ENCODE measurements around the gene SLC18B1.

SLC18B1 gene

GRCh38 chr6:132768051-132768517, 30.4 kb downstream of the SLC18B1 start:
- Histone ChIP-seq H3K4me3 (ENCODE audit: insufficient read depth, low read depth, low read length) (peak overlapping the region; percentile 43), H3K27ac (ENCODE audit: insufficient read depth, low read depth, low read length, poor library complexity, severe bottlenecking) (no peak overlapping the region), H3K9me3 (ENCODE audit: control insufficient read depth, low read length) (no peaks in the 10 kb centered on the region), H3K27me3 (ENCODE audit: control insufficient read depth, insufficient read depth, low read length, poor library complexity, severe bottlenecking) (no peaks in the 10 kb centered on the region), H3K36me3 (ENCODE audit: control insufficient read depth, insufficient read depth, low read length) (no peaks in the 10 kb centered on the region), H3K4me1 (ENCODE audit: control insufficient read depth, insufficient read depth, low read length) (no peaks in the 10 kb centered on the region)
- WGBS, 2 experiments: 8 to 11% methylated on average over 6 of the region's 6 CpGs

GRCh38 chr6:132765560-132765959, 32.9 kb downstream of the SLC18B1 start:
- H3K4me3 ChIP-seq (ENCODE audit: insufficient read depth, low read depth, low read length): no peak overlapping the region
- no peaks in the 10 kb centered on the region for H3K36me3 ChIP-seq (ENCODE audit: control insufficient read depth, insufficient read depth, low read length)

GRCh38 chr6:132764370-132764769, 34.1 kb downstream of the SLC18B1 start:
- Histone ChIP-seq H3K4me1 (ENCODE audit: control insufficient read depth, insufficient read depth, low read length) (no peaks in the 10 kb centered on the region), H3K27ac (ENCODE audit: insufficient read depth, low read depth, low read length, poor library complexity, severe bottlenecking) (no peak overlapping the region), H3K36me3 (ENCODE audit: control insufficient read depth, insufficient read depth, low read length) (no peaks in the 10 kb centered on the region), H3K27me3 (ENCODE audit: control insufficient read depth, insufficient read depth, low read length, poor library complexity, severe bottlenecking) (no peaks in the 10 kb centered on the region), H3K4me3 (ENCODE audit: insufficient read depth, low read depth, low read length) (no peak overlapping the region), H3K9me3 (ENCODE audit: control insufficient read depth, low read length) (no peaks in the 10 kb centered on the region)

More at GRCh38 chr6:132765560-132765959, 32.9 kb downstream of the SLC18B1 start:
- Histone ChIP-seq H3K27ac (ENCODE audit: insufficient read depth, low read depth, low read length, poor library complexity, severe bottlenecking) (no peak overlapping the region), H3K9me3 (ENCODE audit: control insufficient read depth, low read length) (no peaks in the 10 kb centered on the region), H3K4me1 (ENCODE audit: control insufficient read depth, insufficient read depth, low read length) (no peaks in the 10 kb centered on the region), H3K27me3 (ENCODE audit: control insufficient read depth, insufficient read depth, low read length, poor library complexity, severe bottlenecking) (no peaks in the 10 kb centered on the region)
- 100% methylated on average over 1 of the region's 1 CpG; no CpG with 5 or more reads in 1 of the 2 experiments for WGBS, 2 experiments

- H3K4me1 ChIP-seq (ENCODE audit: control insufficient read depth, insufficient read depth, low read length): no peaks in the 10 kb centered on the region
- H3K4me3 ChIP-seq (ENCODE audit: insufficient read depth, low read depth, low read length): no peak overlapping the region
- H3K27me3 ChIP-seq (ENCODE audit: control insufficient read depth, insufficient read depth, low read length, poor library complexity, severe bottlenecking): no peaks in the 10 kb centered on the region
- no peaks in the 10 kb centered on the region for H3K36me3 ChIP-seq (ENCODE audit: control insufficient read depth, insufficient read depth, low read length)
- WGBS, 2 experiments: 91 to 92% methylated on average over 2 of the region's 2 CpGs
- no peak overlapping the region for H3K27ac ChIP-seq (ENCODE audit: insufficient read depth, low read depth, low read length, poor library complexity, severe bottlenecking)
- H3K9me3 ChIP-seq (ENCODE audit: control insufficient read depth, low read length): no peaks in the 10 kb centered on the region
Measured at GRCh38 chr6:132763269-132763668, 35.2 kb downstream of the SLC18B1 start.

GRCh38 chr6:132760256-132760655, 38.2 kb downstream of the SLC18B1 start:
- Histone ChIP-seq H3K27me3 (ENCODE audit: control insufficient read depth, insufficient read depth, low read length, poor library complexity, severe bottlenecking) (no peaks in the 10 kb centered on the region), H3K4me1 (ENCODE audit: control insufficient read depth, insufficient read depth, low read length) (no peaks in the 10 kb centered on the region), H3K9me3 (ENCODE audit: control insufficient read depth, low read length) (no peaks in the 10 kb centered on the region), H3K4me3 (ENCODE audit: insufficient read depth, low read depth, low read length) (no peak overlapping the region), H3K27ac (ENCODE audit: insufficient read depth, low read depth, low read length, poor library complexity, severe bottlenecking) (no peak overlapping the region), H3K36me3 (ENCODE audit: control insufficient read depth, insufficient read depth, low read length) (no peaks in the 10 kb centered on the region)
- 80 to 93% methylated on average over 3 of the region's 3 CpGs for WGBS, 2 experiments

GRCh38 chr6:132758689-132759088, 39.7 kb downstream of the SLC18B1 start:
- WGBS, 2 experiments: 94 to 100% methylated on average over 2 of the region's 2 CpGs
- Histone ChIP-seq H3K36me3 (ENCODE audit: control insufficient read depth, insufficient read depth, low read length) (no peaks in the 10 kb centered on the region), H3K4me3 (ENCODE audit: insufficient read depth, low read depth, low read length) (no peak overlapping the region), H3K9me3 (ENCODE audit: control insufficient read depth, low read length) (no peaks in the 10 kb centered on the region), H3K27me3 (ENCODE audit: control insufficient read depth, insufficient read depth, low read length, poor library complexity, severe bottlenecking) (no peaks in the 10 kb centered on the region), H3K27ac (ENCODE audit: insufficient read depth, low read depth, low read length, poor library complexity, severe bottlenecking) (no peak overlapping the region), H3K4me1 (ENCODE audit: control insufficient read depth, insufficient read depth, low read length) (no peaks in the 10 kb centered on the region)

GRCh38 chr6:132752255-132752654, 46.2 kb downstream of the SLC18B1 start:
- Histone ChIP-seq H3K27me3 (ENCODE audit: control insufficient read depth, insufficient read depth, low read length, poor library complexity, severe bottlenecking) (no peaks in the 10 kb centered on the region), H3K9me3 (ENCODE audit: control insufficient read depth, low read length) (no peaks in the 10 kb centered on the region), H3K36me3 (ENCODE audit: control insufficient read depth, insufficient read depth, low read length) (no peaks in the 10 kb centered on the region), H3K4me3 (ENCODE audit: insufficient read depth, low read depth, low read length) (no peak overlapping the region), H3K27ac (ENCODE audit: insufficient read depth, low read depth, low read length, poor library complexity, severe bottlenecking) (no peak overlapping the region), H3K4me1 (ENCODE audit: control insufficient read depth, insufficient read depth, low read length) (no peaks in the 10 kb centered on the region)
- 90 to 96% methylated on average over 1 of the region's 1 CpG for WGBS, 2 experiments

GRCh38 chr6:132751828-132752227, 46.6 kb downstream of the SLC18B1 start:
- Histone ChIP-seq H3K4me1 (ENCODE audit: control insufficient read depth, insufficient read depth, low read length) (no peaks in the 10 kb centered on the region), H3K27ac (ENCODE audit: insufficient read depth, low read depth, low read length, poor library complexity, severe bottlenecking) (no peak overlapping the region)

GRCh38 chr6:132751306-132751705, 47.1 kb downstream of the SLC18B1 start:
- Histone ChIP-seq H3K27ac (ENCODE audit: insufficient read depth, low read depth, low read length, poor library complexity, severe bottlenecking) (no peak overlapping the region), H3K27me3 (ENCODE audit: control insufficient read depth, insufficient read depth, low read length, poor library complexity, severe bottlenecking) (no peaks in the 10 kb centered on the region), H3K4me3 (ENCODE audit: insufficient read depth, low read depth, low read length) (no peak overlapping the region), H3K4me1 (ENCODE audit: control insufficient read depth, insufficient read depth, low read length) (no peaks in the 10 kb centered on the region), H3K9me3 (ENCODE audit: control insufficient read depth, low read length) (no peaks in the 10 kb centered on the region), H3K36me3 (ENCODE audit: control insufficient read depth, insufficient read depth, low read length) (no peaks in the 10 kb centered on the region)
- 95 to 100% methylated on average over 4 of the region's 4 CpGs for WGBS, 2 experiments

More at GRCh38 chr6:132751828-132752227, 46.6 kb downstream of the SLC18B1 start:
- 91 to 96% methylated on average over 1 of the region's 1 CpG for WGBS, 2 experiments
- Histone ChIP-seq H3K9me3 (ENCODE audit: control insufficient read depth, low read length) (no peaks in the 10 kb centered on the region), H3K4me3 (ENCODE audit: insufficient read depth, low read depth, low read length) (no peak overlapping the region), H3K36me3 (ENCODE audit: control insufficient read depth, insufficient read depth, low read length) (no peaks in the 10 kb centered on the region), H3K27me3 (ENCODE audit: control insufficient read depth, insufficient read depth, low read length, poor library complexity, severe bottlenecking) (no peaks in the 10 kb centered on the region)

- Histone ChIP-seq H3K27me3 (ENCODE audit: control insufficient read depth, insufficient read depth, low read length, poor library complexity, severe bottlenecking) (no peaks in the 10 kb centered on the region), H3K4me3 (ENCODE audit: insufficient read depth, low read depth, low read length) (no peak overlapping the region)
Measured at GRCh38 chr6:132750455-132751248, 47.8 kb downstream of the SLC18B1 start.

More at GRCh38 chr6:132750455-132751248, 47.8 kb downstream of the SLC18B1 start:
- no peaks in the 10 kb centered on the region for H3K36me3 ChIP-seq (ENCODE audit: control insufficient read depth, insufficient read depth, low read length)
- no peak overlapping the region for H3K27ac ChIP-seq (ENCODE audit: insufficient read depth, low read depth, low read length, poor library complexity, severe bottlenecking)
- no peaks in the 10 kb centered on the region for H3K9me3 ChIP-seq (ENCODE audit: control insufficient read depth, low read length)
- WGBS, 2 experiments: 85 to 86% methylated on average over 6 to 7 of the region's 8 CpGs
- no peaks in the 10 kb centered on the region for H3K4me1 ChIP-seq (ENCODE audit: control insufficient read depth, insufficient read depth, low read length)
